CD4-positive, alpha-beta T cell treated with Interleukin-21 for 1 hour (primary cell): ENCODE measurements around the gene WRNIP1.

ENCODE experiments used
- DNase-seq: peaks from one replicate; pipeline ENCODE4 v3.0.0-alpha.2; 2020

WRNIP1 gene

GRCh38 chr6:2763876-2764540, 1.2 kb upstream of the WRNIP1 start:
- DNase-seq: no peak

GRCh38 chr6:2764610-2765165, 505 bp upstream of the WRNIP1 start:
- DNase-seq: peak; percentile 81

GRCh38 chr6:2765896-2766766, 938 bp downstream of the WRNIP1 start:
- peak; percentile 31 for DNase-seq

GRCh38 chr6:2766767-2767656, 1.8 kb downstream of the WRNIP1 start:
- DNase-seq: no peak

GRCh38 chr6:2767657-2768524, 2.7 kb downstream of the WRNIP1 start:
- no peak for DNase-seq

- DNase-seq: no peak
These were observed 3.5 kb downstream of the WRNIP1 start for GRCh38 chr6:2768696-2769095.

GRCh38 chr6:2770171-2770570, 5.0 kb downstream of the WRNIP1 start:
- DNase-seq: no peak

GRCh38 chr6:2771079-2771478, 5.9 kb downstream of the WRNIP1 start:
- no peak for DNase-seq

- DNase-seq: no peak
These were observed 7.6 kb downstream of the WRNIP1 start for GRCh38 chr6:2772840-2773239.

- no peak for DNase-seq
These were observed 8.3 kb downstream of the WRNIP1 start for GRCh38 chr6:2773449-2773848.

- no peak for DNase-seq
These were observed 9.8 kb downstream of the WRNIP1 start for GRCh38 chr6:2775003-2775402.

GRCh38 chr6:2777249-2777648, 12.1 kb downstream of the WRNIP1 start:
- no peak for DNase-seq

- DNase-seq: no peak
These were observed 15.0 kb downstream of the WRNIP1 start for GRCh38 chr6:2780102-2780737.

- no peak for DNase-seq
These were observed 16.6 kb downstream of the WRNIP1 start for GRCh38 chr6:2781685-2782355.

- DNase-seq: no peak
These were observed 17.1 kb downstream of the WRNIP1 start for GRCh38 chr6:2782356-2782708.

GRCh38 chr6:2782825-2783187, 17.6 kb downstream of the WRNIP1 start:
- no peak for DNase-seq

GRCh38 chr6:2783188-2783963, 18.2 kb downstream of the WRNIP1 start:
- DNase-seq: no peak

- DNase-seq: no peak
These were observed 18.9 kb downstream of the WRNIP1 start for GRCh38 chr6:2784061-2784460.

GRCh38 chr6:2784930-2785329, 19.7 kb downstream of the WRNIP1 start:
- DNase-seq: no peak

- no peak for DNase-seq
These were observed 21.1 kb downstream of the WRNIP1 start for GRCh38 chr6:2786269-2786668.
